Retinal pigment epithelial cell (primary cell): Measurements from ENCODE around the gene HPSE2.

Experiments
- DNase-seq: peaks from one replicate; pipeline ENCODE4 v3.0.0-alpha.2; 2010; ENCODE audit warnings: low read depth
- H3K4me3 ChIP-seq: 2 replicates; pipeline ENCODE4 v1.5.1; 2011; ENCODE audit warnings: mild to moderate bottlenecking, low read length, control low read depth, moderate library complexity
- TF ChIP-seq, protein P1 (sequence below): conservative IDR thresholded peaks from 2 replicates; pipeline ENCODE4 v1.5.1; 2011; ENCODE audit warnings: low read depth, low read length, control low read depth, inconsistent platforms

The HPSE2 gene

DNA sequence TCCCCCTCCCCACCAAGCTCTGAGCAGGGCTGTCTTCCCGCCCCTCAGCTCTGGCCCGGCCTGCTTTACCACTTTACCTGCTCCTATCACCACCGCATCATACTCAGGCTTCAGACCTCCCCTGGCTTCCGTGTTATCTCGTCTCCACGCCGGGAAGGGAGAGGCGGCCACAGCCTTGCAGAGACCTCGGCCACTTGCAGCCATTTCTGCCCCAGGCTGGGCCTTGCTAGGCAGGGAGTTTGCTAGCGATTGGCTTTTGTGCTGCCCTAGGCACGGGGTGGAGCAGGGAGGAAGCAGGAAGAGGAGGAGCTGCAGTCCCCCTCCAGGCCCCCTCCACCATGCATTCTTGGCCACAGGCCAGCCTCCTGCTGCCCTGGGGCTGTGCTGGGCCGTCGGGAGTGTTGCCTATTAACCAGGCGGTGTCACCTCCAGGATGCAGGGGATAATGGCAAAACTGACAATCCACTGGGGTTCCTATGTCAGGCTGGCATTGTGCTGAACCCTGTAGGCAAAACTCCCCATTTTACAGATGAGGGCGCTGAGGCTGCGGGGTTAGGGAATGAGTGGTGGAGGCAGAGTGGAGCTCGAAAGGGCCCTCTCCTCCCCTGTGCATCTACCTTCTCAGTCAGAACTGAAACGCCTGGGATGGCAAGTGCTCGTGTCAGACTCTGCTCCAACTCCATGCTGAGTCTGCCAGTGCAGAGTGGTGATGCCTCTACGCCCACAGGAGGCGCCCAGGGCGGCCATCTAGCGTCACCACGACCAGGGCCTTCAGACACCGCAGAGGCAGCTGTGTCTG is 820.5 kb downstream of the HPSE2 start, which contains the start of gene PYROXD2:
Gene PYROXD2, minus strand, starts transcription at position 251 of the 799 bp plus-strand sequence. Its CDS starts 47 bp downstream, at position 204.
- DNase-seq, result peak; percentile 85
- H3K4me3 ChIP-seq, result peak within 1 kb of the TSS; percentile 80
- TF ChIP-seq, protein P1, sequence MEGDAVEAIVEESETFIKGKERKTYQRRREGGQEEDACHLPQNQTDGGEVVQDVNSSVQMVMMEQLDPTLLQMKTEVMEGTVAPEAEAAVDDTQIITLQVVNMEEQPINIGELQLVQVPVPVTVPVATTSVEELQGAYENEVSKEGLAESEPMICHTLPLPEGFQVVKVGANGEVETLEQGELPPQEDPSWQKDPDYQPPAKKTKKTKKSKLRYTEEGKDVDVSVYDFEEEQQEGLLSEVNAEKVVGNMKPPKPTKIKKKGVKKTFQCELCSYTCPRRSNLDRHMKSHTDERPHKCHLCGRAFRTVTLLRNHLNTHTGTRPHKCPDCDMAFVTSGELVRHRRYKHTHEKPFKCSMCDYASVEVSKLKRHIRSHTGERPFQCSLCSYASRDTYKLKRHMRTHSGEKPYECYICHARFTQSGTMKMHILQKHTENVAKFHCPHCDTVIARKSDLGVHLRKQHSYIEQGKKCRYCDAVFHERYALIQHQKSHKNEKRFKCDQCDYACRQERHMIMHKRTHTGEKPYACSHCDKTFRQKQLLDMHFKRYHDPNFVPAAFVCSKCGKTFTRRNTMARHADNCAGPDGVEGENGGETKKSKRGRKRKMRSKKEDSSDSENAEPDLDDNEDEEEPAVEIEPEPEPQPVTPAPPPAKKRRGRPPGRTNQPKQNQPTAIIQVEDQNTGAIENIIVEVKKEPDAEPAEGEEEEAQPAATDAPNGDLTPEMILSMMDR, result no peak

GRCh38 chr10:98414578-98414931 is 821.1 kb downstream of the HPSE2 start:
- peak overlapping the region; percentile 80 for H3K4me3 ChIP-seq
- DNase-seq, result no peak
- TF ChIP-seq, protein P1, result no peak

GRCh38 chr10:98411768-98412167 is 823.9 kb downstream of the HPSE2 start:
- no peak overlapping the region for H3K4me3 ChIP-seq
- DNase-seq, result no peak
- TF ChIP-seq, protein P1, result no peak

GRCh38 chr10:98411166-98411565 is 824.5 kb downstream of the HPSE2 start:
- DNase-seq, result no peak
- H3K4me3 ChIP-seq, result no peak overlapping the region
- TF ChIP-seq, protein P1, result no peak

DNA sequence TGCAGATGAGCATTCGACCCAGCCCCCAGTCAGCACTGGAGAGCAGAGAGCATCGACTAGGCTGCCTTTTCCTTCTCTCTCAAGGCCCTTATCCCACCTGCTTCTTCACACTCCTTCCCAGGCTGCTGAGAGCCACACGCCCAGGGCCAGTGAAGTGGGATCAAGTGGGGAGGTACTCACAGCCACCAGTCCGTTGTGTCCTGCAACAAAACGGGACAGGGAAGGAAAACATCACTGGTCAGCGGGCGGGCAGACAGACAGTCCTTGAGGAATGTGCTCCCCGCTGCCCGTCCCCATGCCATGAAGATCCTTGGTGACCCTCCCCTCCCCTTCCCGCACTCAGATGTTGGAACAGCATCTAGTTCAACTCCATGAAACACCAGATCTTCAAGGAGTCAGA is 824.9 kb downstream of the HPSE2 start:
- DNase-seq, result no peak
- no peak overlapping the region for H3K4me3 ChIP-seq
- TF ChIP-seq, protein P1, result no peak

- H3K4me3 ChIP-seq, result no peak overlapping the region
- DNase-seq, result no peak
- TF ChIP-seq, protein P1, result no peak
Measured at GRCh38 chr10:98410135-98410743, 825.4 kb downstream of the HPSE2 start.

DNA sequence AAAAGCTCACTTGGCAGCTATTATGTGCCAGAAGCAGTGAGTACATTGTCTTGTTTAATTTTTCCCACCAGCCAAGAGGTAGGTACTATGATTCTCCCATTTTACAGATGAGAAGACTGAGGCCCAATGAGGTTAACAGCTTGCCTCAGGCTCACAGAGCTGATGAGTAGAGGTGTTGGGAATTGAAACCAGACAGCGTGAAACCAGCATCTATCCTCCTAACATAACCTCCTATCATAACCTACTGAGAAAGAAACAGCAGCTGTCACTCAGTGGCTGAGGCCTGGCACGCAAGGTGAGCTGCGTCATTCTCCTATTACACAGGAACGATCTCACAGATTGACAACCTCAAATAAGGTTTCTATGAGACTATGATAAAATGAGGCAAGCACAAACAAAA is 826.9 kb downstream of the HPSE2 start:
- DNase-seq, result no peak
- H3K4me3 ChIP-seq, result no peak overlapping the region
- TF ChIP-seq, protein P1, result no peak
